Measurements from ENCODE around the gene ZFYVE21.

Gene ZFYVE21

GRCh38 chr14:103738166-103738565 lies 22.6 kb downstream of the ZFYVE21 start:
- no peak for DNase-seq (ENCODE audit: low read depth in 2 of 2)
- TF ChIP-seq, protein P1, sequence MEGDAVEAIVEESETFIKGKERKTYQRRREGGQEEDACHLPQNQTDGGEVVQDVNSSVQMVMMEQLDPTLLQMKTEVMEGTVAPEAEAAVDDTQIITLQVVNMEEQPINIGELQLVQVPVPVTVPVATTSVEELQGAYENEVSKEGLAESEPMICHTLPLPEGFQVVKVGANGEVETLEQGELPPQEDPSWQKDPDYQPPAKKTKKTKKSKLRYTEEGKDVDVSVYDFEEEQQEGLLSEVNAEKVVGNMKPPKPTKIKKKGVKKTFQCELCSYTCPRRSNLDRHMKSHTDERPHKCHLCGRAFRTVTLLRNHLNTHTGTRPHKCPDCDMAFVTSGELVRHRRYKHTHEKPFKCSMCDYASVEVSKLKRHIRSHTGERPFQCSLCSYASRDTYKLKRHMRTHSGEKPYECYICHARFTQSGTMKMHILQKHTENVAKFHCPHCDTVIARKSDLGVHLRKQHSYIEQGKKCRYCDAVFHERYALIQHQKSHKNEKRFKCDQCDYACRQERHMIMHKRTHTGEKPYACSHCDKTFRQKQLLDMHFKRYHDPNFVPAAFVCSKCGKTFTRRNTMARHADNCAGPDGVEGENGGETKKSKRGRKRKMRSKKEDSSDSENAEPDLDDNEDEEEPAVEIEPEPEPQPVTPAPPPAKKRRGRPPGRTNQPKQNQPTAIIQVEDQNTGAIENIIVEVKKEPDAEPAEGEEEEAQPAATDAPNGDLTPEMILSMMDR (IDR thresholded peaks at IDR 0.05; ENCODE audit: low read depth, low read length) = no peak

GRCh38 chr14:103738701-103739451 lies 23.3 kb downstream of the ZFYVE21 start:
- DNase-seq (ENCODE audit: low read depth in 2 of 2) = no peak
- TF ChIP-seq, protein P1 (IDR thresholded peaks at IDR 0.05; ENCODE audit: low read depth, low read length) = no peak
- H3K4me3 ChIP-seq (replicated peaks in 1 of 2; ENCODE audit: low read depth in 2 of 2, low read length in 2 of 2) = no peak overlapping the region

More at GRCh38 chr14:103738166-103738565, 22.6 kb downstream of the ZFYVE21 start:
- H3K4me3 ChIP-seq (replicated peaks in 1 of 2; ENCODE audit: low read depth in 2 of 2, low read length in 2 of 2) = no peak overlapping the region

DNA sequence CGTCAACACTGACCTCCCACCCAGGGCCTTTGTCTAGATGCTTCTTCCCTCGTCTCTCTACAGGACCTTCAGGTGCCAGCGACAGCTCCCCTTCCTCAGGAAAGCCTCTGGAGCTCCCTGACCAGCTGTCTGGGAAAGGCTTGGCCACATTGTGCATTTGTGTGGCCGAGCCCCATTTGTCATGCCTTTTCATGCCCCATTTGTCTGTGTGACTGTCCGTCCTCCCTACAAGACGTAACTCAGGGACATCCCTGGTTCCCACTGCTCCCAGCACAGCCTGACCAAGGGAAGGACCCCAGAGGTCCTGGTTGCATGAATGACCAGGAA lies 23.8 kb downstream of the ZFYVE21 start:
- TF ChIP-seq, protein P1 (IDR thresholded peaks at IDR 0.05; ENCODE audit: low read depth, low read length) = no peak
- H3K4me3 ChIP-seq (replicated peaks in 1 of 2; ENCODE audit: low read depth in 2 of 2, low read length in 2 of 2) = no peak overlapping the region
- DNase-seq (ENCODE audit: low read depth in 2 of 2) = no peak

GRCh38 chr14:103739793-103740501 lies 24.3 kb downstream of the ZFYVE21 start:
- H3K4me3 ChIP-seq (replicated peaks in 1 of 2; ENCODE audit: low read depth in 2 of 2, low read length in 2 of 2) = no peak overlapping the region
- TF ChIP-seq, protein P1 (IDR thresholded peaks at IDR 0.05; ENCODE audit: low read depth, low read length) = no peak

DNA sequence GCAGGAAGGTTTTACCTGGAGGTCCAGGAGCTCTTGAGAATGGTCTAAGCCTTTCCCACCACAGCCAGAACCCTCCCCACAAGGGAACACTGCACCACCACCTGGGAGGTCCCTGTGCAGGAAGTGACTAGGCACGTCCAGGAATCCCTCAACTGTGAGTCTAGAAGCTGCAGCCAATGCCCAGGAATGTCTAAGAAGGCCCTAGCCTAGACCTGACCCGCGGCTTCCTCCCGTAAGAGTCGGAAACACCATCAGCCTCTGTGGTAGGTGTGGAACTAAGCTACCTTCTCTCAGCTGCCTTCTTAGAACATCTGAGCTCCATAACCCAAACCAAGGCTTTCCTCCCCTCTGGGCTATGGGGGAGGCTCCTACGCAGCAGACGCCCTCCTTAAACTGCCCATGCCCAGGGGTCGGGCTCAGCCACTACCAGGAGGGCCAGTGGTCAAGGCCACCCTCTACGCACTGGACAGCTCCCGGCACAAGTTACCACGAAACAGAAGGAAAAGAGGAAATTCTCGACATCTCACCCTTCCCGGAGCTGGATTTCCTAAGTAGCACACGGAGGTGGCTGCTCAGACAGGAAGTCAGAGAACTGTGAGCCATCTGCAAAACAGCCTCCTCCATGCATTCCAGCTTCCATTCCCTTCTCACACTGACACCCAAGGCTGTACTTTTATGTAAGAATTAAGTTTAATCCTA lies 25.5 kb downstream of the ZFYVE21 start:
- DNase-seq (ENCODE audit: low read depth in 2 of 2) = peak; percentile 44 to 57
- H3K4me3 ChIP-seq (replicated peaks in 1 of 2; ENCODE audit: low read depth in 2 of 2, low read length in 2 of 2) = no peak overlapping the region

More at GRCh38 chr14:103739793-103740501, 24.3 kb downstream of the ZFYVE21 start:
- no peak for DNase-seq (ENCODE audit: low read depth in 2 of 2)

DNA sequence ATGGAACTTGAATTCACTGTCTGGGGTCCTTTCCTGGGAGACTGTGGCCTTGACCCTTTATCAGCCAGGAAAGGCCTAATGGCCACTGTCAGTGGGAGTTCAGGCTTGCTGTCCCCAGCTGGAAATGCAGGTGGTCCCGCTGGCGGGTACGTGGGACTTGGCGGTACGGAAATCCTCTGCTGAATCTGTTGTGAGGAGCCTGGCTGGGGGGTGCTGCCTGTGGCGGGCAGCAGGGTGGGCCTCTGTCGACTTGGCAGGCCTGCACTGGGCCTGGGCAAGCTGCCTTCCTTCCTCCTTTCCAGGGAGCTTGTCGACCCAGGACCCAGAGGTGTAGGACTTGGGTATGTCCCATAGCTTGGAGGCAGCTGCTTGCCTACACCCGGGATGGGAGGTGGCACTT lies 26.3 kb downstream of the ZFYVE21 start:
- no peak overlapping the region for H3K4me3 ChIP-seq (replicated peaks in 1 of 2; ENCODE audit: low read depth in 2 of 2, low read length in 2 of 2)
- DNase-seq (ENCODE audit: low read depth in 2 of 2) = no peak
- TF ChIP-seq, protein P1 (IDR thresholded peaks at IDR 0.05; ENCODE audit: low read depth, low read length) = no peak

More for the DNA sequence above, 25.5 kb downstream of the ZFYVE21 start:
- TF ChIP-seq, protein P1 (IDR thresholded peaks at IDR 0.05; ENCODE audit: low read depth, low read length) = no peak

Data from cardiac fibroblast (primary cell).